Keratinocyte (primary cell): ENCODE results near the gene CCDC27. TPM values are rescaled to one million over a fixed set of nuclear protein-coding genes. Genes with fewer than 3 reads are reported as not detected.

ENCODE experiments used
- DNase-seq: peaks from one replicate; pipeline ENCODE4 v3.0.0-alpha.2; 2011; ENCODE audit warnings: low read depth, missing footprints, low spot score
- FAIRE-seq: peaks from 2 replicates; lab custom pipeline; 2011; peaks lifted over from hg19 to GRCh38; lab: Jason Lieb, UNC
- H2AFZ ChIP-seq: 2 replicates; pipeline ENCODE4 v1.6.0; 2012; ENCODE audit warnings: low read length, control low read depth, inconsistent platforms; ENCODE audit not compliant: control insufficient read depth
- H3K27ac ChIP-seq: 2 replicates; pipeline ENCODE4 v1.5.1; 2011; ENCODE audit warnings: low read length; ENCODE audit not compliant: control insufficient read depth, insufficient read depth
- H3K27me3 ChIP-seq: 3 replicates; pipeline ENCODE4 v1.6.0; 2011; ENCODE audit warnings: low read length; ENCODE audit not compliant: control insufficient read depth, insufficient read depth; ENCODE audit errors: extremely low read depth
- H3K36me3 ChIP-seq, 2 experiments: 2 replicates in 1 of 2; 3 replicates in 1 of 2; pipeline ENCODE4 v1.5.1; 2011; ENCODE audit warnings: low read length in 2 of 2, mild to moderate bottlenecking in 1 of 2; ENCODE audit not compliant: control insufficient read depth in 2 of 2, insufficient read depth in 2 of 2; ENCODE audit errors: extremely low read depth in 1 of 2
- H3K4me1 ChIP-seq: 3 replicates; pipeline ENCODE4 v1.5.1; 2011; ENCODE audit warnings: low read length; ENCODE audit not compliant: control insufficient read depth, insufficient read depth; ENCODE audit errors: extremely low read depth
- H3K4me2 ChIP-seq: 3 replicates; pipeline ENCODE4 v1.6.0; 2011; ENCODE audit warnings: low read depth, low read length; ENCODE audit not compliant: control insufficient read depth, insufficient read depth; ENCODE audit errors: extremely low read depth
- H3K4me3 ChIP-seq, 3 experiments: fragments of 200-600 bp in 1 of 3; sonication (generic) in 1 of 3; 2 replicates in 2 of 3; 3 replicates in 1 of 3; pipeline ENCODE4 v1.5.1; 2011 to 2016; ENCODE audit warnings: low read length in 3 of 3, mild to moderate bottlenecking in 3 of 3, control low read depth in 2 of 3, inconsistent platforms in 1 of 3, low read depth in 1 of 3, mixed read lengths in 1 of 3, mixed run types in 1 of 3, moderate library complexity in 1 of 3; ENCODE audit not compliant: control insufficient read depth in 2 of 3, insufficient read depth in 2 of 3; ENCODE audit errors: extremely low read depth in 1 of 3
- H3K79me2 ChIP-seq: 2 replicates; pipeline ENCODE4 v1.6.0; 2012; ENCODE audit warnings: low read length; ENCODE audit not compliant: control insufficient read depth, insufficient read depth
- H3K9ac ChIP-seq: 3 replicates; pipeline ENCODE4 v1.6.0; 2011; ENCODE audit warnings: low read length; ENCODE audit not compliant: control insufficient read depth, insufficient read depth; ENCODE audit errors: extremely low read depth
- H3K9me1 ChIP-seq: 3 replicates; pipeline ENCODE4 v1.6.0; 2011; ENCODE audit warnings: low read length; ENCODE audit not compliant: control insufficient read depth, insufficient read depth; ENCODE audit errors: extremely low read depth
- H3K9me3 ChIP-seq: 2 replicates; pipeline ENCODE4 v1.5.1; 2012; ENCODE audit warnings: low read depth, low read length; ENCODE audit not compliant: control insufficient read depth
- H4K20me1 ChIP-seq: 3 replicates; pipeline ENCODE4 v1.6.0; 2011; ENCODE audit warnings: low read length; ENCODE audit not compliant: control insufficient read depth, insufficient read depth; ENCODE audit errors: extremely low read depth
- CTCF ChIP-seq, 3 experiments: IDR thresholded peaks in 1 of 3; conservative IDR thresholded peaks in 1 of 3; optimal IDR thresholded peaks in 1 of 3; 2 replicates in 2 of 3; 3 replicates in 1 of 3; pipeline versions ENCODE3 to v1.5.1; 2011; ENCODE audit warnings: low read length in 3 of 3, mild to moderate bottlenecking in 3 of 3, moderate library complexity in 2 of 3, control low read depth in 1 of 3, inconsistent platforms in 1 of 3; ENCODE audit not compliant: insufficient read depth in 2 of 3; ENCODE audit errors: extremely low read depth in 1 of 3
- EZH2 ChIP-seq: IDR thresholded peaks from one replicate; pipeline ENCODE4 v1.6.1; 2012; ENCODE audit warnings: inconsistent platforms, mild to moderate bottlenecking, low read length, moderate library complexity
- dilution Hi-C: fragments of 300-500 bp; cut with MboI; formaldehyde crosslinking; loops from one replicate; pipeline ENCODE4 v1.7.0; 2020; ENCODE audit warnings: low sequenced_read_pairs; ENCODE audit not compliant: extremely low pct_ligation_motif_present
- polyA plus RNA-seq, 5 experiments: library from polyadenylated mRNA; depleted of rRNA in 3 of 5; stranded (reverse) in 3 of 5; stranded (forward) in 1 of 5; unstranded in 1 of 5; fragments of >200 nt; gene quantifications; 1 replicate in 1 of 5; 2 replicates in 3 of 5; 3 replicates in 1 of 5; pipeline versions ENCODE4 v1.2.1 to v1.2.3, GENCODE V29; 2011 to 2012; ENCODE audit warnings: missing spikeins in 2 of 5, low read depth in 1 of 5, low replicate concordance in 1 of 5

Gene CCDC27
- polyA plus RNA-seq, 1 donor (not counting 4 experiments of a cell fraction or from before 2014, with no cell fraction given) = not detected

- Histone ChIP-seq H3K27ac (no peak overlapping the region), H3K4me2 (no peak overlapping the region), H3K4me3 (no peak overlapping the region), H4K20me1 (no peaks in the 10 kb centered on the region), H2AFZ (no peak overlapping the region), H3K27me3 (no peaks in the 10 kb centered on the region), H3K79me2 (no peaks in the 10 kb centered on the region), H3K36me3 (no peaks in the 10 kb centered on the region), H3K9ac (no peak overlapping the region), H3K4me1 (no peaks in the 10 kb centered on the region), H3K9me1 (no peaks in the 10 kb centered on the region), H3K9me3 (no peaks in the 10 kb centered on the region)
- peak in 1 of 3 experiments; percentile 33 for TF ChIP-seq CTCF (optimal IDR thresholded peaks at IDR 0.05 in 1 of 3, IDR thresholded peaks at IDR 0.05 in 1 of 3, conservative IDR thresholded peaks at IDR 0.05 in 1 of 3; ENCODE audit: extremely low read depth in 1 of 3, insufficient read depth in 2 of 3, low read length in 3 of 3)
- no peak for TF ChIP-seq EZH2
- dilution Hi-C loops = no loop called here
- DNase-seq (no peak), FAIRE-seq (no peak)
These were observed 25.0 kb upstream of the CCDC27 start for GRCh38 chr1:3727042-3727824.

- H3K9ac ChIP-seq = no peak overlapping the region
- no peak for FAIRE-seq
- dilution Hi-C loops = no loop called here
These were observed 24.1 kb upstream of the CCDC27 start for GRCh38 chr1:3727825-3728776.

More at GRCh38 chr1:3727825-3728776, 24.1 kb upstream of the CCDC27 start:
- H3K27me3 ChIP-seq = no peaks in the 10 kb centered on the region
- no peak overlapping the region for H3K27ac ChIP-seq
- TF ChIP-seq EZH2 (no peak), CTCF (optimal IDR thresholded peaks at IDR 0.05 in 1 of 3, IDR thresholded peaks at IDR 0.05 in 1 of 3, conservative IDR thresholded peaks at IDR 0.05 in 1 of 3; ENCODE audit: extremely low read depth in 1 of 3, insufficient read depth in 2 of 3, low read length in 3 of 3) (no peak)
- no peaks in the 10 kb centered on the region for H4K20me1 ChIP-seq
- no peaks in the 10 kb centered on the region for H3K9me3 ChIP-seq
- H3K79me2 ChIP-seq = no peaks in the 10 kb centered on the region
- no peaks in the 10 kb centered on the region for H3K4me1 ChIP-seq
- H3K9me1 ChIP-seq = no peaks in the 10 kb centered on the region
- H3K4me2 ChIP-seq = no peak overlapping the region
- DNase-seq = no peak
- H3K36me3 ChIP-seq = no peaks in the 10 kb centered on the region
- H3K4me3 ChIP-seq = no peak overlapping the region
- H2AFZ ChIP-seq = no peak overlapping the region
